Measurements from ENCODE around the gene GPR52. TPM values are rescaled to one million over a fixed set of nuclear protein-coding genes. Genes with fewer than 3 reads are reported as not detected.

GPR52 gene
- polyA plus RNA-seq, 1 donor (not counting 4 experiments of a cell fraction or from before 2014, with no cell fraction given): 0.16 TPM

DNA sequence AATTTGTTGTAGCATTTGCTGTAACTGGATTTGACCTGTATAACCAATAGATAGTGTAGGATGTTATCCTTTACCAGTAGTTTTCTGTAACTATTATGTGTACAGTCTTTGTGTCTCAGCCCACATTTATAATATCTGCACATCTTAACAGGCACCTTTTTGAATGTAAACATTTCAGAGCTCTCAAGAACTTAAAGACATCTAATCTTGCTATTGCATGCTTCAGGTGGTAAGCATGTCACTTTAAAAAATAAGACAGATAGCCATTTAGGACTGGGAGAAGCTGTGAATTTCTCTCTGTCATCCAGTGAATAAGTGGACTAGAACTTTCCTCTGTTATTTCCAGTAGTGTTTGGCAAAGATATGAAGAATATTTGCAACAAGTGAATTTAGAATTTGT, 22.6 kb upstream of the GPR52 start:
- FAIRE-seq: no peak
- Histone ChIP-seq H3K9ac (ENCODE audit: control insufficient read depth, extremely low read depth, insufficient read depth, low read length) (no peak overlapping the region), H2AFZ (ENCODE audit: control insufficient read depth, low read length) (no peak overlapping the region), H3K9me3 (ENCODE audit: control insufficient read depth, low read depth, low read length) (no peaks in the 10 kb centered on the region), H3K4me3 (ENCODE audit: control insufficient read depth in 2 of 3, extremely low read depth in 1 of 3, insufficient read depth in 2 of 3, low read depth in 1 of 3, low read length in 3 of 3) (no peak overlapping the region), H3K27me3 (ENCODE audit: control insufficient read depth, extremely low read depth, insufficient read depth, low read length) (no peaks in the 10 kb centered on the region), H3K27ac (ENCODE audit: control insufficient read depth, insufficient read depth, low read length) (no peak overlapping the region), H3K9me1 (ENCODE audit: control insufficient read depth, extremely low read depth, insufficient read depth, low read length) (no peaks in the 10 kb centered on the region), H3K4me2 (ENCODE audit: control insufficient read depth, extremely low read depth, insufficient read depth, low read depth, low read length) (no peak overlapping the region), H3K4me1 (ENCODE audit: control insufficient read depth, extremely low read depth, insufficient read depth, low read length) (no peaks in the 10 kb centered on the region), H3K79me2 (ENCODE audit: control insufficient read depth, insufficient read depth, low read length) (no peaks in the 10 kb centered on the region), H3K36me3 (ENCODE audit: control insufficient read depth in 2 of 2, extremely low read depth in 1 of 2, insufficient read depth in 2 of 2, low read length in 2 of 2) (no peaks in the 10 kb centered on the region), H4K20me1 (ENCODE audit: control insufficient read depth, extremely low read depth, insufficient read depth, low read length) (no peaks in the 10 kb centered on the region)
- dilution Hi-C loops (cut with MboI; ENCODE audit: extremely low pct_ligation_motif_present, low sequenced_read_pairs): no loop called here
- DNase-seq (ENCODE audit: low read depth, low spot score): no peak
- no peak for TF ChIP-seq CTCF (optimal IDR thresholded peaks at IDR 0.05 in 1 of 3, IDR thresholded peaks at IDR 0.05 in 1 of 3, conservative IDR thresholded peaks at IDR 0.05 in 1 of 3; ENCODE audit: extremely low read depth in 1 of 3, insufficient read depth in 2 of 3, low read length in 3 of 3)
- TF ChIP-seq EZH2 (IDR thresholded peaks at IDR 0.05; ENCODE audit: low read length): no peak

- Histone ChIP-seq H3K79me2 (ENCODE audit: control insufficient read depth, insufficient read depth, low read length) (no peaks in the 10 kb centered on the region), H4K20me1 (ENCODE audit: control insufficient read depth, extremely low read depth, insufficient read depth, low read length) (no peaks in the 10 kb centered on the region), H3K9me3 (ENCODE audit: control insufficient read depth, low read depth, low read length) (no peaks in the 10 kb centered on the region), H3K9me1 (ENCODE audit: control insufficient read depth, extremely low read depth, insufficient read depth, low read length) (no peaks in the 10 kb centered on the region), H3K27ac (ENCODE audit: control insufficient read depth, insufficient read depth, low read length) (no peak overlapping the region), H3K9ac (ENCODE audit: control insufficient read depth, extremely low read depth, insufficient read depth, low read length) (no peak overlapping the region), H3K4me2 (ENCODE audit: control insufficient read depth, extremely low read depth, insufficient read depth, low read depth, low read length) (no peak overlapping the region), H2AFZ (ENCODE audit: control insufficient read depth, low read length) (no peak overlapping the region), H3K36me3 (ENCODE audit: control insufficient read depth in 2 of 2, extremely low read depth in 1 of 2, insufficient read depth in 2 of 2, low read length in 2 of 2) (no peaks in the 10 kb centered on the region), H3K27me3 (ENCODE audit: control insufficient read depth, extremely low read depth, insufficient read depth, low read length) (no peaks in the 10 kb centered on the region), H3K4me1 (ENCODE audit: control insufficient read depth, extremely low read depth, insufficient read depth, low read length) (no peaks in the 10 kb centered on the region), H3K4me3 (ENCODE audit: control insufficient read depth in 2 of 3, extremely low read depth in 1 of 3, insufficient read depth in 2 of 3, low read depth in 1 of 3, low read length in 3 of 3) (no peak overlapping the region)
- no peak for DNase-seq (ENCODE audit: low read depth, low spot score)
- FAIRE-seq: no peak
- dilution Hi-C loops (cut with MboI; ENCODE audit: extremely low pct_ligation_motif_present, low sequenced_read_pairs): no loop called here
- TF ChIP-seq EZH2 (IDR thresholded peaks at IDR 0.05; ENCODE audit: low read length): no peak
- no peak for TF ChIP-seq CTCF (optimal IDR thresholded peaks at IDR 0.05 in 1 of 3, IDR thresholded peaks at IDR 0.05 in 1 of 3, conservative IDR thresholded peaks at IDR 0.05 in 1 of 3; ENCODE audit: extremely low read depth in 1 of 3, insufficient read depth in 2 of 3, low read length in 3 of 3)
Measured at GRCh38 chr1:174426153-174426552, 21.6 kb upstream of the GPR52 start.

Measured in keratinocyte (primary cell).